Spleen (tissue), 11 donors: ENCODE results near the gene KRTAP10-3. TPM values are rescaled to one million over a fixed set of nuclear protein-coding genes. Genes with fewer than 3 reads are reported as not detected.

ENCODE experiments used
- DNase-seq: peaks from one replicate; pipeline ENCODE4 v3.0.0-alpha.2; 2020
- H3K27ac ChIP-seq, 8 donors: fragments of 200-600 bp; sonication (generic) in 7 of 8; 1 replicate in 4 of 8; 2 replicates in 4 of 8; pipeline versions ENCODE4 v1.5.0 to v1.8.0; 2016 to 2021; ENCODE audit warnings: inconsistent platforms in 4 of 8, mild to moderate bottlenecking in 4 of 8, moderate library complexity in 1 of 8
- H3K27me3 ChIP-seq, 7 donors: fragments of 200-600 bp; sonication (generic) in 6 of 7; replicated peaks in 1 of 7; 1 replicate in 4 of 7; 2 replicates in 3 of 7; pipeline versions ENCODE4 v1.5.0 to v1.8.0; 2016 to 2021; ENCODE audit warnings: inconsistent platforms in 3 of 7, mild to moderate bottlenecking in 1 of 7
- H3K36me3 ChIP-seq, 6 donors: fragments of 200-600 bp; sonication (generic) in 5 of 6; 1 replicate in 4 of 6; 2 replicates in 2 of 6; pipeline versions ENCODE4 v1.5.0 to v1.8.0; 2016 to 2021; ENCODE audit warnings: inconsistent platforms in 2 of 6
- H3K4me1 ChIP-seq, 6 donors: fragments of 200-600 bp; sonication (generic) in 5 of 6; 1 replicate in 3 of 6; 2 replicates in 3 of 6; pipeline versions ENCODE4 v1.5.0 to v1.8.0; 2016 to 2021; ENCODE audit warnings: inconsistent platforms in 3 of 6
- H3K4me3 ChIP-seq, 8 donors: fragments of 200-600 bp; sonication (generic) in 7 of 8; 1 replicate in 4 of 8; 2 replicates in 4 of 8; pipeline versions ENCODE4 v1.5.0 to v1.8.0; 2016 to 2021; ENCODE audit warnings: inconsistent platforms in 4 of 8, mild to moderate bottlenecking in 4 of 8, moderate library complexity in 2 of 8
- H3K9me3 ChIP-seq, 8 donors: fragments of 200-600 bp; sonication (generic) in 7 of 8; 1 replicate in 4 of 8; 2 replicates in 4 of 8; pipeline versions ENCODE4 v1.5.0 to v1.8.0; 2016 to 2021; ENCODE audit warnings: inconsistent platforms in 4 of 8
- POLR2A ChIP-seq, 3 donors: fragments of 450-650 bp; IDR thresholded peaks; one replicate each; pipeline ENCODE4 v1.5.1; 2017; ENCODE audit warnings: antibody characterized with exemption in 3 of 3, mild to moderate bottlenecking in 1 of 3
- POLR2AphosphoS5 ChIP-seq, 3 donors: sonication (generic); formaldehyde crosslinking; IDR thresholded peaks; one replicate each; pipeline ENCODE4 v1.5.1; 2017; ENCODE audit warnings: antibody characterized with exemption in 3 of 3
- WGBS, 5 donors: extraction: QIAGEN DNeasy Blood & Tissue Kit in 3 of 5; methylation state at CpG; one replicate each; pipeline versions ENCODE4 v1.1.5 to v1.1.7; 2013 to 2018; 5-methylcytosine and 5-hydroxymethylcytosine counted together
- intact Hi-C: fragments of 100-400 bp; cut with DNase I; formaldehyde crosslinking; loops from one replicate; pipeline ENCODE4 v1.15.0; 2023; ENCODE audit warnings: low total_unique reads
- polyA plus RNA-seq, 3 donors: library from polyadenylated mRNA; stranded (reverse); fragments of 200-250 nt; gene quantifications; one replicate each; pipeline ENCODE4 v1.2.1, GENCODE V29; 2013
- total RNA-seq, 7 donors: library from RNA; depleted of rRNA in 3 of 7; stranded (reverse); fragments of >200 nt in 3 of 7; fragmentation: NEBNext Ultra II Directional in 4 of 7; extraction: Animal tissue kit (Norgen Biotek cat#: 25700) in 4 of 7; gene quantifications; one replicate each; pipeline versions ENCODE4 v1.1.0 to v1.2.1, GENCODE V29; 2016 to 2021
- TF ChIP-seq, protein P1 (sequence below), 11 experiments: fragments of 200-600 bp in 7 of 11; fragments of 450-650 bp in 4 of 11; sonication (generic) in 4 of 11; IDR thresholded peaks in 8 of 11; conservative IDR thresholded peaks in 3 of 11; 1 replicate in 7 of 11; 2 replicates in 4 of 11; pipeline versions ENCODE4 v1.4.0 to v1.8.0; 2016 to 2021; ENCODE audit warnings: antibody characterized with exemption in 11 of 11, inconsistent platforms in 4 of 11, mild to moderate bottlenecking in 1 of 11
- donor health status: healthy with polysubstance abuse.
- donor health status: DM: no; HTN: no; CAD: no; lungs with moderate emphysema.
- donor health status: DM: no; HTN: no; CAD: no.
- donor health status: Bipolar disorder and iron deficiency.
- donor health status: healthy.
- donor health status: DM: no; HTN: no; CAD: no.
- donor health status: DM: yes; HTN: yes; CAD: no.

The KRTAP10-3 gene
- total and polyA plus RNA-seq, 10 donors: not detected

DNA sequence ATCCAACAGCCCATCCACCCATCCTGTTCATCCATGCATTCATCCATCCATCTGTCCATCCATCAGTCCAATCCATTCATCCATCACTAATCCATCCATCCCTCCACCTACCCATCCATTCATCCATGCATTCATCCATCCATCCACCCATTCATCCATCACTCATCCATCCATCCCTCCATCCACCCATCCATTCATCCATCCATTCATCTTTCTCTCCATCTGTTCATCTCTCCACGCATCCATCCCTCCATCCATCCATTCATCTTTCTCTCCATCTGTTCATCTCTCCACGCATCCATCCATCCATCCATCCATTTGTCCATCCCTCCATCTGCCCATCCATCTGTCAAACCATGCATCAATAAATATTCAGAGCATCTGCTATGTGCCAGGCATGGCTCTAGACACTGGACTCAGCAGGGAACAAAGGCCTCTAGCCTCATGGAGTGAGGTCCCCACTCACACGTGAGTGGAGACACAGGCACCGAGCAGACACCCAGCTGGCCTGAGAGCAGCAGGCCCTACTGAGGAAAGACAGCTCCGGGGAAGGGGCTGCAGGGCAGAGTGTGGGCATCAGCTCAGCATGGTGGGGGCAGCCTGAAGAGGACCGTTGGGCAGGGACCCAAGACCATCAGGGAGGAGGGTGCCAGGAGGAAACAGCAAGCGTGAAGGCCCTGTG, 28.2 kb downstream of the KRTAP10-3 start:
- H3K9me3 ChIP-seq: no peaks in the 10 kb centered on the region
- no peaks in the 10 kb centered on the region for H3K4me1 ChIP-seq
- peaks cover 0 to 40% (median 0%) of the 10 kb centered on the region in 7 donors for H3K27me3 ChIP-seq
- H3K27ac ChIP-seq: no peak overlapping the region
- H3K36me3 ChIP-seq: no peaks in the 10 kb centered on the region
- no peak for DNase-seq
- TF ChIP-seq, protein P1, sequence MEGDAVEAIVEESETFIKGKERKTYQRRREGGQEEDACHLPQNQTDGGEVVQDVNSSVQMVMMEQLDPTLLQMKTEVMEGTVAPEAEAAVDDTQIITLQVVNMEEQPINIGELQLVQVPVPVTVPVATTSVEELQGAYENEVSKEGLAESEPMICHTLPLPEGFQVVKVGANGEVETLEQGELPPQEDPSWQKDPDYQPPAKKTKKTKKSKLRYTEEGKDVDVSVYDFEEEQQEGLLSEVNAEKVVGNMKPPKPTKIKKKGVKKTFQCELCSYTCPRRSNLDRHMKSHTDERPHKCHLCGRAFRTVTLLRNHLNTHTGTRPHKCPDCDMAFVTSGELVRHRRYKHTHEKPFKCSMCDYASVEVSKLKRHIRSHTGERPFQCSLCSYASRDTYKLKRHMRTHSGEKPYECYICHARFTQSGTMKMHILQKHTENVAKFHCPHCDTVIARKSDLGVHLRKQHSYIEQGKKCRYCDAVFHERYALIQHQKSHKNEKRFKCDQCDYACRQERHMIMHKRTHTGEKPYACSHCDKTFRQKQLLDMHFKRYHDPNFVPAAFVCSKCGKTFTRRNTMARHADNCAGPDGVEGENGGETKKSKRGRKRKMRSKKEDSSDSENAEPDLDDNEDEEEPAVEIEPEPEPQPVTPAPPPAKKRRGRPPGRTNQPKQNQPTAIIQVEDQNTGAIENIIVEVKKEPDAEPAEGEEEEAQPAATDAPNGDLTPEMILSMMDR (IDR thresholded peaks at IDR 0.05 in 8 of 11, conservative IDR thresholded peaks at IDR 0.05 in 3 of 11): no peak
- TF ChIP-seq POLR2A (IDR thresholded peaks at IDR 0.05) (no peak), POLR2AphosphoS5 (IDR thresholded peaks at IDR 0.05) (no peak)
- no peak overlapping the region for H3K4me3 ChIP-seq
- intact Hi-C loops: no loop called here
- WGBS, 5 donors: 75 to 87% (median 85%) methylated on average over 6 to 7 of the region's 7 CpGs

DNA sequence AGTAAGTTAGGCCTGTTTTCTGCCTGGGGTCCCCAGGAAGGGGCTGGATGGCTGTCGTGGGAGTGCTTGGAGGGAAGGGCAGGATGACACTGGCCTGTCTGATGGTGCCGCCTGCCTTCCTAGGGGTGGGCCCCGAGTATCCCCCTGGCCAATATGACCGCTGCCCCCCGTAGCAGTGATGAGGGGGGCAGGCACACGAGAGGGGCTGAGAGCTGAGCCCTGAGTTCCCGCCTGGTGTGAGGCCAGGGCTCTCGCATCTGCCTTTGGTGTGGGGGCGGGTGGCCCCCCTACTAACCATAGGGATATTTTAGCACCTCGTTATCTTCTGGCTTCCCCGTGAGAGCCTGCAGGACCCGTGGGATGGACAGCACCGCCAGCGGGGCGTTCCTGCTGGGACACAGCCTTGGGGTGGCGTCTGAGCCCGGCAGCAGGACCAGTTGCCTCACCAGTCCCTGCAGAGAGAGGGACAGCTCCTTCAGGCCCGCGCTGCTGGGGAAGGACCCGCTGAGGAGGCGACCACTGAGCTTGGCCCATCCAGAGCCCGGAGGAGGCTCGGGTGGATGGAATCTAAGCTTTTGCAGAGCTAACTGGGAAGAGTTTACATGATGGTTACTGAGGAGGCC, 29.0 kb downstream of the KRTAP10-3 start:
- DNase-seq: peak; percentile 66
- H3K4me3 ChIP-seq: no peak overlapping the region
- no peaks in the 10 kb centered on the region for H3K9me3 ChIP-seq
- H3K27me3 ChIP-seq: peaks cover 0 to 40% (median 0%) of the 10 kb centered on the region in 7 donors
- WGBS, 5 donors: 80 to 84% (median 82%) methylated on average over 17 to 23 of the region's 23 CpGs
- no peak for TF ChIP-seq POLR2AphosphoS5 (IDR thresholded peaks at IDR 0.05)
- no peaks in the 10 kb centered on the region for H3K4me1 ChIP-seq
- H3K36me3 ChIP-seq: no peaks in the 10 kb centered on the region
- intact Hi-C loops: no loop called here
- H3K27ac ChIP-seq: no peak overlapping the region

GRCh38 chr21:44529011-44529421, 29.6 kb downstream of the KRTAP10-3 start:
- Histone ChIP-seq H3K4me1 (no peaks in the 10 kb centered on the region), H3K27ac (no peak overlapping the region), H3K36me3 (no peaks in the 10 kb centered on the region), H3K9me3 (no peaks in the 10 kb centered on the region), H3K27me3 (peaks cover 0 to 40% (median 0%) of the 10 kb centered on the region in 7 donors), H3K4me3 (no peak overlapping the region)
- DNase-seq: no peak
- TF ChIP-seq POLR2AphosphoS5 (IDR thresholded peaks at IDR 0.05) (no peak), POLR2A (IDR thresholded peaks at IDR 0.05) (no peak)
- TF ChIP-seq, protein P1 (IDR thresholded peaks at IDR 0.05 in 8 of 11, conservative IDR thresholded peaks at IDR 0.05 in 3 of 11): no peak
- 86 to 94% (median 93%) methylated on average over 17 of the region's 17 CpGs for WGBS, 5 donors
- intact Hi-C loops: no loop called here

- intact Hi-C loops: no loop called here
- H3K27me3 ChIP-seq: peaks cover 0 to 40% (median 0%) of the 10 kb centered on the region in 7 donors
- H3K4me1 ChIP-seq: no peaks in the 10 kb centered on the region
- no peak for DNase-seq
- WGBS, 5 donors: 85 to 90% (median 86%) methylated on average over 5 to 10 of the region's 10 CpGs
- H3K36me3 ChIP-seq: no peaks in the 10 kb centered on the region
- no peak overlapping the region for H3K4me3 ChIP-seq
- TF ChIP-seq, protein P1 (IDR thresholded peaks at IDR 0.05 in 8 of 11, conservative IDR thresholded peaks at IDR 0.05 in 3 of 11): no peak
- TF ChIP-seq POLR2A (IDR thresholded peaks at IDR 0.05): no peak
- TF ChIP-seq POLR2AphosphoS5 (IDR thresholded peaks at IDR 0.05): no peak
- no peak overlapping the region for H3K27ac ChIP-seq
- H3K9me3 ChIP-seq: no peaks in the 10 kb centered on the region
Measured at GRCh38 chr21:44528634-44528995, 30.0 kb downstream of the KRTAP10-3 start.
